B cell (primary cell): ENCODE measurements around the gene GFOD1. TPM values are rescaled to one million over a fixed set of nuclear protein-coding genes. Genes with fewer than 3 reads are reported as not detected.

Source experiments
- ATAC-seq: fragments of 200-7000 bp; cut with Tn5 transposase; one replicate; pipeline ENCODE4 v1.10.0; 2021; ENCODE audit warnings: low read depth, mild to moderate bottlenecking, moderate number of reproducible peaks, moderate library complexity
- CTCF ChIA-PET: fragments of 350-600 bp; sonication (Branson Sonifier 250); formaldehyde crosslinking; loops from one replicate; lab custom pipeline; 2021; ENCODE audit warnings: antibody characterized with exemption, inconsistent platforms; lab: Charles Lee
- POLR2A ChIA-PET: fragments of 350-600 bp; sonication (Branson Sonifier 250); formaldehyde crosslinking; loops from one replicate; lab custom pipeline; 2021; ENCODE audit warnings: antibody characterized with exemption; lab: Charles Lee
- DNase-seq: peaks from one replicate; pipeline ENCODE4 v3.0.0; 2013
- H2AFZ ChIP-seq: 2 replicates; pipeline ENCODE4 v1.6.1; 2012; ENCODE audit warnings: mild to moderate bottlenecking, low read depth, low read length; ENCODE audit not compliant: insufficient read depth, poor library complexity, severe bottlenecking
- H3K27ac ChIP-seq, 2 donors: 1 replicate in 1 of 2; 2 replicates in 1 of 2; pipeline ENCODE4 v1.5.1; 2012 to 2013; ENCODE audit warnings: low read length in 2 of 2, mild to moderate bottlenecking in 2 of 2, moderate library complexity in 1 of 2
- H3K27me3 ChIP-seq, 4 experiments: fragments of 200-600 bp in 1 of 4; sonication (generic) in 1 of 4; replicated peaks in 1 of 4; 1 replicate in 2 of 4; 2 replicates in 2 of 4; pipeline versions ENCODE4 v1.6.1 to v1.7.0; 2013 to 2016; ENCODE audit warnings: low read length in 3 of 4, mild to moderate bottlenecking in 2 of 4, mixed read lengths in 1 of 4, moderate library complexity in 1 of 4; ENCODE audit not compliant: insufficient read depth in 4 of 4, control insufficient read depth in 3 of 4; ENCODE audit errors: control extremely low read depth in 1 of 4
- H3K36me3 ChIP-seq, 2 experiments: replicated peaks in 1 of 2; 1 replicate in 1 of 2; 2 replicates in 1 of 2; pipeline versions ENCODE4 v1.6.1 to v1.7.1; 2013; ENCODE audit warnings: low read length in 1 of 2; ENCODE audit not compliant: insufficient read depth in 2 of 2, control insufficient read depth in 1 of 2; ENCODE audit errors: control extremely low read depth in 1 of 2, extremely low read depth in 1 of 2
- H3K4me1 ChIP-seq, 2 donors: fragments of 200-600 bp in 1 of 2; sonication (generic) in 1 of 2; 1 replicate in 1 of 2; 2 replicates in 1 of 2; pipeline versions ENCODE4 v1.5.1 to v1.6.1; 2013 to 2017; ENCODE audit warnings: low read length in 2 of 2; ENCODE audit not compliant: control insufficient read depth in 2 of 2, insufficient read depth in 2 of 2
- H3K4me2 ChIP-seq: replicated peaks from 2 replicates; pipeline ENCODE3; 2012; ENCODE audit warnings: mild to moderate bottlenecking, low read depth, low read length; ENCODE audit not compliant: poor library complexity, severe bottlenecking
- H3K4me3 ChIP-seq, 5 experiments: fragments of 200-600 bp in 1 of 5; sonication (generic) in 1 of 5; 1 replicate in 3 of 5; 2 replicates in 2 of 5; pipeline versions ENCODE4 v1.5.1 to v1.7.0; 2011 to 2016; ENCODE audit warnings: low read length in 4 of 5, mild to moderate bottlenecking in 4 of 5, low read depth in 2 of 5, control low read depth in 1 of 5, moderate library complexity in 1 of 5; ENCODE audit not compliant: insufficient read depth in 1 of 5; ENCODE audit errors: control extremely low read depth in 1 of 5, extremely low read depth in 1 of 5
- H3K79me2 ChIP-seq: fragments of 200-600 bp; sonication (generic); one replicate; pipeline ENCODE4 v1.6.0; 2016; ENCODE audit warnings: low read length; ENCODE audit not compliant: control insufficient read depth, insufficient read depth
- H3K9ac ChIP-seq: fragments of 200-600 bp; sonication (generic); 2 replicates; pipeline ENCODE4 v1.6.1; 2017; ENCODE audit warnings: mild to moderate bottlenecking, low read length, moderate library complexity
- H3K9me3 ChIP-seq, 3 donors: one replicate each; pipeline versions ENCODE4 v1.6.1 to v1.7.1; 2013; ENCODE audit warnings: low read length in 2 of 3; ENCODE audit not compliant: control insufficient read depth in 2 of 3, insufficient read depth in 1 of 3; ENCODE audit errors: control extremely low read depth in 1 of 3
- H4K20me1 ChIP-seq: 2 replicates; pipeline ENCODE4 v1.6.0; 2012; ENCODE audit warnings: mild to moderate bottlenecking, low read length; ENCODE audit not compliant: insufficient read depth, control insufficient read depth, poor library complexity, severe bottlenecking
- H3K27ac Mint-ChIP-seq: one replicate; pipeline ENCODE4 v1.8.0; 2021; ENCODE audit warnings: mixed read lengths
- H3K27me3 Mint-ChIP-seq: one replicate; pipeline ENCODE4 v1.8.0; 2021; ENCODE audit warnings: mixed read lengths
- H3K4me1 Mint-ChIP-seq: one replicate; pipeline ENCODE4 v1.8.0; 2021; ENCODE audit warnings: mixed read lengths
- H3K4me3 Mint-ChIP-seq: one replicate; pipeline ENCODE4 v1.8.0; 2021; ENCODE audit warnings: mixed read lengths
- H3K9me3 Mint-ChIP-seq: one replicate; pipeline ENCODE4 v1.8.0; 2022; ENCODE audit warnings: mixed read lengths; ENCODE audit not compliant: insufficient read depth
- CTCF ChIP-seq: fragments of 200-600 bp; IDR thresholded peaks from one replicate; pipeline ENCODE4 v1.8.0; 2022; ENCODE audit warnings: antibody characterized with exemption, mild to moderate bottlenecking
- EZH2 ChIP-seq: IDR thresholded peaks from 2 replicates; pipeline ENCODE4 v1.6.1; 2012; ENCODE audit warnings: borderline replicate concordance, low read depth, mild to moderate bottlenecking, moderate library complexity, low read length; ENCODE audit not compliant: insufficient read depth, poor library complexity, severe bottlenecking
- WGBS: methylation state at CpG from one replicate; pipeline ENCODE4 v1.1.5; 2013; ENCODE audit warnings: missing lambda C conversion rate; ENCODE audit not compliant: insufficient coverage; 5-methylcytosine and 5-hydroxymethylcytosine counted together
- intact Hi-C: fragments of 100-400 bp; cut with micrococcal nuclease; formaldehyde crosslinking; loops from one replicate; pipeline ENCODE4 v1.10.0; 2022
- polyA plus RNA-seq: library from polyadenylated mRNA; depleted of rRNA; stranded (reverse); fragments of >200 nt; gene quantifications from 2 replicates; pipeline ENCODE4 v1.2.3, GENCODE V29; 2012
- total RNA-seq, 2 donors: library from RNA; stranded (reverse); fragments of 120-200 nt in 1 of 2; gene quantifications; 1 replicate in 1 of 2; 2 replicates in 1 of 2; pipeline versions ENCODE4 v1.2.3 to v1.2.4, GENCODE V29; 2013 to 2022

Gene GFOD1
- total and polyA plus RNA-seq, 2 donors (not counting 1 experiment from before 2014, with no cell fraction given), result 8.3 to 42.4 TPM

- peaks cover 52% of the 10 kb centered on the region for H3K79me2 ChIP-seq
- no peak overlapping the region for H3K4me3 ChIP-seq
- peaks cover 53% of the 10 kb centered on the region for H3K4me1 Mint-ChIP-seq
- H3K36me3 ChIP-seq, result peaks cover 0 to 2% of the 10 kb centered on the region in 2 experiments
- no peak overlapping the region for H3K27ac Mint-ChIP-seq
- DNase-seq (no peak), ATAC-seq (no peak)
- no CpG with 5 or more reads among the region's 4 CpGs for WGBS
- H3K9me3 ChIP-seq, result peaks cover 0 to 4% (median 0%) of the 10 kb centered on the region in 3 donors
- no peaks in the 10 kb centered on the region for H3K27me3 ChIP-seq
- no peak overlapping the region for H2AFZ ChIP-seq
- no peaks in the 10 kb centered on the region for H3K27me3 Mint-ChIP-seq
- no peak overlapping the region for H3K4me3 Mint-ChIP-seq
- ChIA-PET POLR2A (no interaction called here), CTCF (no interaction called here)
- H3K4me2 ChIP-seq, result no peak overlapping the region
- intact Hi-C loops, result no loop called here
- H3K27ac ChIP-seq, result no peak overlapping the region
- no peak for TF ChIP-seq CTCF
- no peak for TF ChIP-seq EZH2
- H3K9ac ChIP-seq, result no peak overlapping the region
- H4K20me1 ChIP-seq, result no peaks in the 10 kb centered on the region
- no peaks in the 10 kb centered on the region for H3K9me3 Mint-ChIP-seq
- H3K4me1 ChIP-seq, result peaks cover 16 to 34% of the 10 kb centered on the region in 2 donors
These were observed 15.3 kb downstream of the GFOD1 start for GRCh38 chr6:13472099-13472498.

GRCh38 chr6:13471184-13471583 lies 16.2 kb downstream of the GFOD1 start:
- Histone ChIP-seq H3K79me2 (peaks cover 50% of the 10 kb centered on the region), H3K4me2 (no peak overlapping the region), H3K9ac (no peak overlapping the region), H3K27me3 (no peaks in the 10 kb centered on the region), H4K20me1 (no peaks in the 10 kb centered on the region), H3K9me3 (peaks cover 0 to 4% (median 0%) of the 10 kb centered on the region in 3 donors), H3K27ac (no peak overlapping the region), H3K4me3 (no peak overlapping the region), H3K36me3 (peaks cover 0 to 2% of the 10 kb centered on the region in 2 experiments), H2AFZ (no peak overlapping the region), H3K4me1 (peaks cover 23 to 41% of the 10 kb centered on the region in 2 donors)
- no peak for TF ChIP-seq CTCF
- no peak for TF ChIP-seq EZH2
- ChIA-PET POLR2A (no interaction called here), CTCF (no interaction called here)
- no peaks in the 10 kb centered on the region for H3K27me3 Mint-ChIP-seq
- H3K4me1 Mint-ChIP-seq, result peaks cover 61% of the 10 kb centered on the region
- ATAC-seq (no peak), DNase-seq (no peak)
- no peak overlapping the region for H3K4me3 Mint-ChIP-seq
- H3K9me3 Mint-ChIP-seq, result no peaks in the 10 kb centered on the region
- intact Hi-C loops, result loop anchor here (2.0 kb wide), 1 partner anchor 16 kb away; the partner anchor contains the start of gene GFOD1
- no peak overlapping the region for H3K27ac Mint-ChIP-seq
- WGBS, result 100% methylated on average over 1 of the region's 4 CpGs
